Measurements from ENCODE around the gene AMH.

DNA sequence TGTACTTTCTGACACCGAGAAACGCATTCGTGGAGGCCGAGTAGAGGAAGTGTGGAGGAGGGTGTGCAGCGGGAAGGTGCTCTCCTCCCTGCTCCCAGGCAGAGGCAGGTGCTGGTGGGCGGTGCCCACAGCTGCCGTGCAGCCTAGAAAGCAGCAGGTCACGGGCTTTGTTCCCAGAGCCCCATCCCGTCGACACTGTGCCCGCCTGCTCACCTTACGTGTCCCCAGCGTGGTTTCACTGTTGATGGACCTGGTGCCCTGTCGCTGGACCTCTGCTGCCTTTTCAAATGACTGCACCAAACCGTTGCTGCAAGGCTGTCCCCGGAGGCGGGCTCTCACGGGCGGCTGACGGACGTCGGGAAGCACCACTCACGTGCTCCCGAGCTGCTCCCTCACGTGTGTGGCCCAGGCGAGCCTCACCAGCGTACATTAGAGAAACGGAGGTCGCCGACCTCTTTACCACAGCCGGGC, 33.8 kb upstream of the AMH start:
- TF ChIP-seq, protein P1, sequence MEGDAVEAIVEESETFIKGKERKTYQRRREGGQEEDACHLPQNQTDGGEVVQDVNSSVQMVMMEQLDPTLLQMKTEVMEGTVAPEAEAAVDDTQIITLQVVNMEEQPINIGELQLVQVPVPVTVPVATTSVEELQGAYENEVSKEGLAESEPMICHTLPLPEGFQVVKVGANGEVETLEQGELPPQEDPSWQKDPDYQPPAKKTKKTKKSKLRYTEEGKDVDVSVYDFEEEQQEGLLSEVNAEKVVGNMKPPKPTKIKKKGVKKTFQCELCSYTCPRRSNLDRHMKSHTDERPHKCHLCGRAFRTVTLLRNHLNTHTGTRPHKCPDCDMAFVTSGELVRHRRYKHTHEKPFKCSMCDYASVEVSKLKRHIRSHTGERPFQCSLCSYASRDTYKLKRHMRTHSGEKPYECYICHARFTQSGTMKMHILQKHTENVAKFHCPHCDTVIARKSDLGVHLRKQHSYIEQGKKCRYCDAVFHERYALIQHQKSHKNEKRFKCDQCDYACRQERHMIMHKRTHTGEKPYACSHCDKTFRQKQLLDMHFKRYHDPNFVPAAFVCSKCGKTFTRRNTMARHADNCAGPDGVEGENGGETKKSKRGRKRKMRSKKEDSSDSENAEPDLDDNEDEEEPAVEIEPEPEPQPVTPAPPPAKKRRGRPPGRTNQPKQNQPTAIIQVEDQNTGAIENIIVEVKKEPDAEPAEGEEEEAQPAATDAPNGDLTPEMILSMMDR (IDR thresholded peaks at IDR 0.05): no peak
- no peak for TF ChIP-seq POLR2A (IDR thresholded peaks at IDR 0.05)
